Glutamatergic neuron (in vitro differentiated cells): ENCODE data around the gene NTN1. TPM values are rescaled to one million over a fixed set of nuclear protein-coding genes. Genes with fewer than 3 reads are reported as not detected.
A peak's percentile ranks its signal among the peaks of the same experiment; 100 is the strongest.
"Not testable (repeated sequence)": the region's sequence is repeated elsewhere in the genome, so short reads cannot be mapped to it uniquely, and the experiment has no call there.

Source experiments
- DNase-seq: peaks from one replicate; pipeline ENCODE4 v3.0.0; 2022
- H3K27ac Mint-ChIP-seq: one replicate; pipeline ENCODE4 v1.8.0; 2020; ENCODE audit warnings: mild to moderate bottlenecking, mixed read lengths, inconsistent platforms; ENCODE audit not compliant: unreplicated experiment
- H3K27me3 Mint-ChIP-seq: one replicate; pipeline ENCODE4 v1.8.0; 2020; ENCODE audit warnings: mild to moderate bottlenecking, moderate library complexity, mixed read lengths, inconsistent platforms; ENCODE audit not compliant: unreplicated experiment
- H3K36me3 Mint-ChIP-seq: one replicate; pipeline ENCODE4 v1.8.0; 2020; ENCODE audit warnings: mild to moderate bottlenecking, mixed read lengths, inconsistent platforms; ENCODE audit not compliant: unreplicated experiment
- H3K4me1 Mint-ChIP-seq: one replicate; pipeline ENCODE4 v1.8.0; 2020; ENCODE audit warnings: mild to moderate bottlenecking, low read depth, mixed read lengths, inconsistent platforms; ENCODE audit not compliant: unreplicated experiment
- H3K4me3 Mint-ChIP-seq: one replicate; pipeline ENCODE4 v1.8.0; 2020; ENCODE audit warnings: mild to moderate bottlenecking, mixed read lengths, inconsistent platforms; ENCODE audit not compliant: unreplicated experiment
- H3K9me3 Mint-ChIP-seq: one replicate; pipeline ENCODE4 v1.8.0; 2020; ENCODE audit warnings: mild to moderate bottlenecking, moderate library complexity, mixed read lengths, inconsistent platforms; ENCODE audit not compliant: unreplicated experiment
- long read RNA-seq: library from polyadenylated mRNA; unstranded; transcript quantifications from one replicate; pipeline ENCODE4 v2.0.0, GENCODE V29; 2020; ENCODE audit not compliant: unreplicated experiment
- total RNA-seq: library from RNA; stranded (reverse); fragmentation: NEBNext Ultra II Directional; extraction: Animal tissue kit (Norgen Biotek cat#: 25700); gene quantifications from one replicate; pipeline ENCODE4 v1.2.1, GENCODE V29; 2021; ENCODE audit not compliant: unreplicated experiment
- TF ChIP-seq, protein P1 (sequence below): fragments of 200-600 bp; sonication (generic); IDR thresholded peaks from one replicate; pipeline ENCODE4 v1.5.0; 2021; ENCODE audit not compliant: partially characterized antibody, unreplicated experiment

Gene NTN1
- 0.76 TPM for total RNA-seq
- long read RNA-seq, result 0 reads

DNA sequence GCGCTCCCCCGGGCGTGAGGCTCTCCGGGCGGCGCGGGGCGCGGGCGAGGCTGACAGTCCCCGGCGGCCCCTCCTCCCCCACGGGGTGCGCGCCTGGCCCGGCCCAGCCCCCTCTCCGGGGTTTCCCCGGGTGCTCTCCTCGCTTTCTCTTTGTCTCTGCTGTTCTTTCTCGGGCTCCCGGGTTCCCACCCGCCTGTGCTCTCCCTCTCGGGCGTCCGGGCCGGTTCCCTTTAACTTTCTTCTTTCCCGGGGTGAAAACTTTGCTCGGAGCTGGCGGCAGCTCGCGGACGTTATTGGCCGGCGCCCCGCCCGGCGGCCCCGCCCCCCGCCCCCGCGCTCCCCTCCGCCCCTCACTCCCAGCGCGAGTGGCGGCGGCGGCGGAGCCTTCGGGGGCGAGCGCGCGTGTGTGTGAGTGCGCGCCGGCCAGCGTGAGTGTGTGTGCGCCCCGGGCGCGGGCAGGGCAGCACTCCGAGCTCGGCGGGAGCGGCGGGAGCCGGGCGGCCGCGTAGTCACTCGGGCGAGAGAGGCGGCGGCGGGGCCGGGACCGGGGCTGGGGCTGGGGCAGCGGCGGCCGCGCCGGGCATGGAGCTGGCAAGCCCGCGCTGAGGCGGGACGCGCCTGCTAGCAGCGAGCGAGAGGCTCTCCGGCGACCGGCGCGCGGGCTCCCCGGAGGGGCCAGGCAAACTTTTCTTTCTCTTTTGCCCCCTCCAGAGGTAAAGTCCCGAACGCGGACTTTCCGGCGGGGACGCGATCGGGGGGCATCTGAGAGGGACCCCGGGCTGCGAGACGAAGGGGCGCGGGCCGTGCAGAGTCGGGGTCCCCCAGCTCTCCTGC is at the start of gene NTN1:
Gene NTN1 (plus strand): TSS at position 353 of the 834 bp plus-strand sequence. CDS start 864 bp downstream, outside the sequence.
- peaks cover 4% of the 10 kb centered on the region for H3K9me3 Mint-ChIP-seq
- TF ChIP-seq, protein P1, sequence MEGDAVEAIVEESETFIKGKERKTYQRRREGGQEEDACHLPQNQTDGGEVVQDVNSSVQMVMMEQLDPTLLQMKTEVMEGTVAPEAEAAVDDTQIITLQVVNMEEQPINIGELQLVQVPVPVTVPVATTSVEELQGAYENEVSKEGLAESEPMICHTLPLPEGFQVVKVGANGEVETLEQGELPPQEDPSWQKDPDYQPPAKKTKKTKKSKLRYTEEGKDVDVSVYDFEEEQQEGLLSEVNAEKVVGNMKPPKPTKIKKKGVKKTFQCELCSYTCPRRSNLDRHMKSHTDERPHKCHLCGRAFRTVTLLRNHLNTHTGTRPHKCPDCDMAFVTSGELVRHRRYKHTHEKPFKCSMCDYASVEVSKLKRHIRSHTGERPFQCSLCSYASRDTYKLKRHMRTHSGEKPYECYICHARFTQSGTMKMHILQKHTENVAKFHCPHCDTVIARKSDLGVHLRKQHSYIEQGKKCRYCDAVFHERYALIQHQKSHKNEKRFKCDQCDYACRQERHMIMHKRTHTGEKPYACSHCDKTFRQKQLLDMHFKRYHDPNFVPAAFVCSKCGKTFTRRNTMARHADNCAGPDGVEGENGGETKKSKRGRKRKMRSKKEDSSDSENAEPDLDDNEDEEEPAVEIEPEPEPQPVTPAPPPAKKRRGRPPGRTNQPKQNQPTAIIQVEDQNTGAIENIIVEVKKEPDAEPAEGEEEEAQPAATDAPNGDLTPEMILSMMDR, result no peak
- H3K4me3 Mint-ChIP-seq, result peak within 1 kb of the TSS; percentile 58
- H3K27ac Mint-ChIP-seq, result no peak within 1 kb of the TSS
- no peaks in the 10 kb centered on the region for H3K36me3 Mint-ChIP-seq
- DNase-seq, result peak; percentile 61
- H3K27me3 Mint-ChIP-seq, result peaks cover 13% of the 10 kb centered on the region
- no peaks in the 10 kb centered on the region for H3K4me1 Mint-ChIP-seq

DNA sequence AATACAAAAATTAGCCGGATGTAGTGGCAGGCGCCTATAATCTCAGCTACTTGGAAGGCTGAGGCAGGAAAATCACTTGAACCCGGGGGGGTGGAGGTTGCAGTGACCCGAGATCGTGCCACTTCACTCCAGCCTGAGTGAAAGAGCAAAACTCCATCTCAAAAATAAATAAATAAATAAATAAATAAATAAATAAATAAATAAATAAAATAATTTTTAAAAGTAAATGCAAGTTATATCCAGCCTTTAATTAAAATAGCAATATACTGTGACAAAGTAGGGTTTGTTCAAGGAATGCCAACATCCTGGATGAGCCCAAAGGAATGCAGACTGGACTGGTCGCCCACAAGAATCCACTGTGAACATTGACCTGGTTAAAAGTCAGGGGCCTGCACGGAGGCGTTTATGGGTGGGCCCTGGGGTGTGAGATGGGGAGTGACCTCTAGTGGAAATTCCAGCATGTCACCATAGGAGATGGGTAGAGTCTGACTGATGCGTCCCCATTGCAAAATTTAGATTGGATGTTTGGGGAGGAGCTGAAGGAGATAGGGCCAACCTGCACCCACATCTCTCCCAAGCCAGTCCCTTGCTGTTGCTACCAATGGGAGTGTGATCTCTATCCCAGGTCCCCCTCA is 46.1 kb upstream of the NTN1 start:
- H3K36me3 Mint-ChIP-seq, result peaks cover 10% of the 10 kb centered on the region
- H3K27me3 Mint-ChIP-seq, result peaks cover 2% of the 10 kb centered on the region
- H3K27ac Mint-ChIP-seq, result no peak overlapping the region
- DNase-seq, result no peak
- TF ChIP-seq, protein P1, result no peak
- H3K4me1 Mint-ChIP-seq, result no peaks in the 10 kb centered on the region
- peaks cover 3% of the 10 kb centered on the region for H3K9me3 Mint-ChIP-seq
- no peak overlapping the region for H3K4me3 Mint-ChIP-seq

DNA sequence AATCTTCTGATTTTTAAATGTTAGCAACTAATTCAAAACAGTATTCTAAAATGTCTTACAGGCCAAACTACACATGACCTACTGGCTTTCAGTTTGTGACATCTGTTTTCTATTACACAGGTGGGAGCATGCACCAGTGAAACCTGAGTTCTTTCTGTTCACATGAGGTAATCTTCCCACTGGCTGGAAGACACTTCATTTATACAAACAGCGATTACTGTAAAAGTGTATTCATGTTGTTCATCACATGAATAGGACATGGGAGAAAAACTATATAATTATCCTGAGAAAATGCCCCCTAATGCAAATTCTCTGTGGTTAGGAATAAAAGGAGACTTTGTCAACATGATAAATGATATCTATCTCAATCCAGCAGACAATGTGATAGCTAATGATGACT is 44.7 kb upstream of the NTN1 start:
- Mint-ChIP-seq H3K4me3 (no peak overlapping the region), H3K4me1 (no peaks in the 10 kb centered on the region), H3K9me3 (peaks cover 1% of the 10 kb centered on the region), H3K27me3 (peaks cover 2% of the 10 kb centered on the region), H3K27ac (no peak overlapping the region), H3K36me3 (peaks cover 8% of the 10 kb centered on the region)
- no peak for DNase-seq
- TF ChIP-seq, protein P1, result no peak

DNA sequence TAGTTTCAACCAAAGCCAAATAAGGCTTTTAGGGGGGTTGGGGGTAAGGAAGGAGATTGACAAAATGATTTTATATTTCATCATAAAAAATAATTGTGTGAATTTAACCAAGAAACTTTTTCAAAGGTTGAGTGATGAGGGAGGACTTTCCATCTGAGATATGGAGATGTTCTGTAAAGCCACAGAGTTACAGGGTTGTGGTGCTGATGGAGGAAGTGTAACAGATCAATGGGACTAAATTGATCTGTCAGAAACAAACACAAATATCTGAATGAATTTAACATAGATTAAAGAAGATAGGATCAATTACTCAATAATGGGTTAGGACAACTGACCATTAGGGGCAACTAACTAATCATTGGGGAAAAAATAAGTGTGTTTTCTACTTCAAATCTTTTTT is 41.6 kb upstream of the NTN1 start:
- no peak overlapping the region for H3K27ac Mint-ChIP-seq
- TF ChIP-seq, protein P1, result no peak
- no peak overlapping the region for H3K4me3 Mint-ChIP-seq
- no peaks in the 10 kb centered on the region for H3K4me1 Mint-ChIP-seq
- no peak for DNase-seq
- H3K27me3 Mint-ChIP-seq, result peaks cover 2% of the 10 kb centered on the region
- no peaks in the 10 kb centered on the region for H3K36me3 Mint-ChIP-seq
- H3K9me3 Mint-ChIP-seq, result peaks cover 1% of the 10 kb centered on the region

DNA sequence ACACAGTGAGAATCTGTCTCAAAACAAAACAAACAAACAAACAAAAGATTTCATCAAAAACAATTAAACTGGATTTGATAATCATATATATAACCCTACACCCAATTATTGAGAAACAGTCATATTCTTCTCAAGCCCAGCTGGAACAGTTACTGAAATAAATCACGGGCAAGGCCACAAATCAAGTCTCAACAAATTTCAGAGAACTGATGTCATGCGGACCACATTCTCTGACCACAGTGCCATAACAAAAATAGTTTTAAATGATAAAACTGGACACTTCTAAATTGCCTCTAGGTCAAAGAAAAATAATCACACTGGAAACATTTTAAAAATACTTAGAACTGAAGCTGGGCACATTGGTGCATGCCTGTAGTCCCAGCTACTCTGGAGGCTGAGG is 39.9 kb upstream of the NTN1 start:
- Mint-ChIP-seq H3K36me3 (no peaks in the 10 kb centered on the region), H3K27me3 (no peaks in the 10 kb centered on the region), H3K9me3 (peaks cover 3% of the 10 kb centered on the region), H3K4me3 (no peak overlapping the region), H3K4me1 (no peaks in the 10 kb centered on the region), H3K27ac (no peak overlapping the region)
- DNase-seq, result no peak
- TF ChIP-seq, protein P1, result no peak

DNA sequence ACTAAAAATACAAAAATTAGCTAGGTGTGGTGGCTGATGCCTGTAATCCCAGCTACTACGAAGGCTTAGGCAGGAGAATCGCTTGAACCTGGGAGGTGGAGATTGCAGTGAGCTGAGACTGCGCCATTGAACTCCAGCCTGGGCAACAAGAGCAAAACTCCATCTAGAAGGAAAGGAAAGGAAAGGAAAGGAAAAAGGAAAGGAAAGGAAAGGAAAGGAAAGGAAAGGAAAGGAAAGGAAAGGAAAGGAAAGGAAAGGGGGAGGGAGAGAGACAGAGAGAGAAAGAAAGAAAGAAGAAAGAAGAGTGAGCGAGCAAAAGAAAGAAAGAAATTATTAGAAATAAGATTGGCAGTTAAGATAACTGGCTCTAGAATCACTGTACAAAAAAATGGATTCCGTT is 37.1 kb upstream of the NTN1 start:
- H3K4me1 Mint-ChIP-seq, H3K9me3 Mint-ChIP-seq, H3K27me3 Mint-ChIP-seq, H3K4me3 Mint-ChIP-seq, H3K27ac Mint-ChIP-seq, H3K36me3 Mint-ChIP-seq, DNase-seq: not testable (repeated sequence)
